ENCODE results near the gene CRYGN. TPM values are rescaled to one million over a fixed set of nuclear protein-coding genes. Genes with fewer than 3 reads are reported as not detected.
A peak's percentile ranks its signal among the peaks of the same experiment; 100 is the strongest.

CRYGN gene
- total RNA-seq, 2 experiments from 2014 or later = 0.25 TPM; not detected in 1

GRCh38 chr7:151455690-151456089 lies 15.7 kb upstream of the CRYGN start:
- Mint-ChIP-seq H3K36me3 (ENCODE audit: low read depth) (no peaks in the 10 kb centered on the region), H3K4me1 (peaks cover 4% of the 10 kb centered on the region), H3K27me3 (peaks cover 13% of the 10 kb centered on the region), H3K27ac (no peak overlapping the region), H3K4me3 (no peak overlapping the region), H3K9me3 (no peaks in the 10 kb centered on the region)
- no peak for DNase-seq
- CTCF ChIA-PET = interaction anchor here (0.9 kb wide), 1 partner anchor 87 kb away, joined by 3 read pairs; no protein-coding TSS in a partner anchor
- POLR2A ChIA-PET = no interaction called here

- H3K27me3 Mint-ChIP-seq = peaks cover 9% of the 10 kb centered on the region
- CTCF ChIA-PET = no interaction called here
- H3K4me1 Mint-ChIP-seq = peaks cover 4% of the 10 kb centered on the region
- H3K36me3 Mint-ChIP-seq (ENCODE audit: low read depth) = no peaks in the 10 kb centered on the region
- DNase-seq = no peak
- H3K9me3 Mint-ChIP-seq = no peaks in the 10 kb centered on the region
- H3K27ac Mint-ChIP-seq = no peak overlapping the region
- POLR2A ChIA-PET = no interaction called here
- H3K4me3 Mint-ChIP-seq = no peak overlapping the region
These were observed 15.1 kb upstream of the CRYGN start for GRCh38 chr7:151454932-151455530.

- ChIA-PET CTCF (no interaction called here), POLR2A (no interaction called here)
- Mint-ChIP-seq H3K9me3 (no peaks in the 10 kb centered on the region), H3K27me3 (peaks cover 6% of the 10 kb centered on the region), H3K4me3 (no peak overlapping the region), H3K27ac (no peak overlapping the region), H3K36me3 (ENCODE audit: low read depth) (no peaks in the 10 kb centered on the region), H3K4me1 (peaks cover 8% of the 10 kb centered on the region)
- no peak for DNase-seq
These were observed 14.4 kb upstream of the CRYGN start for GRCh38 chr7:151454305-151454704.

- CTCF ChIA-PET = no interaction called here
- POLR2A ChIA-PET = no interaction called here
- Mint-ChIP-seq H3K27ac (no peak overlapping the region), H3K9me3 (no peaks in the 10 kb centered on the region), H3K36me3 (ENCODE audit: low read depth) (no peaks in the 10 kb centered on the region), H3K4me3 (no peak overlapping the region), H3K27me3 (peaks cover 6% of the 10 kb centered on the region), H3K4me1 (peaks cover 12% of the 10 kb centered on the region)
- DNase-seq = no peak
These were observed 13.4 kb upstream of the CRYGN start for GRCh38 chr7:151453326-151453791.

GRCh38 chr7:151452680-151453325 lies 12.9 kb upstream of the CRYGN start:
- POLR2A ChIA-PET = no interaction called here
- Mint-ChIP-seq H3K36me3 (ENCODE audit: low read depth) (no peaks in the 10 kb centered on the region), H3K4me3 (no peak overlapping the region), H3K9me3 (no peaks in the 10 kb centered on the region), H3K27me3 (peaks cover 6% of the 10 kb centered on the region), H3K27ac (no peak overlapping the region), H3K4me1 (peaks cover 12% of the 10 kb centered on the region)
- DNase-seq = no peak
- CTCF ChIA-PET = interaction anchor here (0.5 kb wide), 1 partner anchor 9 kb away, joined by 3 read pairs; no protein-coding TSS in a partner anchor

- H3K27ac Mint-ChIP-seq = no peak overlapping the region
- CTCF ChIA-PET = interaction anchor here (1.0 to 3.9 kb wide), 2 partner anchors 83 to 308 kb away, joined by 3 to 26 read pairs; no protein-coding TSS in a partner anchor
These were observed 12.0 kb upstream of the CRYGN start for GRCh38 chr7:151451626-151452571.

GRCh38 chr7:151451156-151451555 lies 11.2 kb upstream of the CRYGN start:
- ChIA-PET POLR2A (no interaction called here), CTCF (interaction anchor here (0.7 to 3.9 kb wide), 5 partner anchors 14 to 334 kb away, joined by 3 to 26 read pairs (median 3); no protein-coding TSS in a partner anchor)
- no peak for DNase-seq
- H3K4me1 Mint-ChIP-seq = peaks cover 12% of the 10 kb centered on the region
- no peaks in the 10 kb centered on the region for H3K9me3 Mint-ChIP-seq
- no peak overlapping the region for H3K4me3 Mint-ChIP-seq
- peaks cover 6% of the 10 kb centered on the region for H3K27me3 Mint-ChIP-seq
- H3K36me3 Mint-ChIP-seq (ENCODE audit: low read depth) = no peaks in the 10 kb centered on the region
- H3K27ac Mint-ChIP-seq = no peak overlapping the region

More at GRCh38 chr7:151451626-151452571, 12.0 kb upstream of the CRYGN start:
- POLR2A ChIA-PET = no interaction called here
- Mint-ChIP-seq H3K9me3 (no peaks in the 10 kb centered on the region), H3K4me1 (peaks cover 10% of the 10 kb centered on the region), H3K36me3 (ENCODE audit: low read depth) (no peaks in the 10 kb centered on the region), H3K27me3 (peaks cover 6% of the 10 kb centered on the region), H3K4me3 (no peak overlapping the region)
- DNase-seq = no peak

GRCh38 chr7:151449990-151450389 lies 10.0 kb upstream of the CRYGN start:
- Mint-ChIP-seq H3K27me3 (peaks cover 11% of the 10 kb centered on the region), H3K9me3 (no peaks in the 10 kb centered on the region), H3K36me3 (ENCODE audit: low read depth) (no peaks in the 10 kb centered on the region), H3K4me3 (no peak overlapping the region), H3K27ac (no peak overlapping the region), H3K4me1 (peaks cover 12% of the 10 kb centered on the region)
- POLR2A ChIA-PET = no interaction called here
- no peak for DNase-seq
- CTCF ChIA-PET = interaction anchor here (2.3 to 3.9 kb wide), 4 partner anchors 81 to 183 kb away, joined by 10 to 26 read pairs (median 12); no protein-coding TSS in a partner anchor

- Mint-ChIP-seq H3K27ac (peak overlapping the region; percentile 79), H3K9me3 (no peaks in the 10 kb centered on the region), H3K36me3 (ENCODE audit: low read depth) (no peaks in the 10 kb centered on the region), H3K4me3 (peak overlapping the region; percentile 68), H3K27me3 (peaks cover 16% of the 10 kb centered on the region), H3K4me1 (peaks cover 12% of the 10 kb centered on the region)
- DNase-seq = peak; percentile 82
- ChIA-PET POLR2A (interaction anchor here (0.6 kb wide), 1 partner anchor 361 kb away, joined by 3 read pairs; no protein-coding TSS in a partner anchor), CTCF (interaction anchor here (0.8 to 3.9 kb wide), 24 partner anchors 8 to 319 kb away, joined by 3 to 26 read pairs (median 6); partner anchors contain the start of gene CRYGN)
These were observed 8.6 kb upstream of the CRYGN start for GRCh38 chr7:151448261-151449252.

- DNase-seq = no peak
- Mint-ChIP-seq H3K36me3 (ENCODE audit: low read depth) (no peaks in the 10 kb centered on the region), H3K27ac (no peak overlapping the region), H3K4me1 (peaks cover 14% of the 10 kb centered on the region), H3K9me3 (no peaks in the 10 kb centered on the region), H3K4me3 (peak overlapping the region; percentile 48), H3K27me3 (peaks cover 16% of the 10 kb centered on the region)
- POLR2A ChIA-PET = no interaction called here
- CTCF ChIA-PET = interaction anchor here (0.9 to 3.9 kb wide), 22 partner anchors 7 to 320 kb away, joined by 3 to 26 read pairs (median 6); partner anchors contain the start of gene CRYGN
These were observed 7.9 kb upstream of the CRYGN start for GRCh38 chr7:151447901-151448260.

- CTCF ChIA-PET = interaction anchor here (1.1 to 3.0 kb wide), 6 partner anchors 10 to 113 kb away, joined by 3 to 21 read pairs (median 6); no protein-coding TSS in a partner anchor
- POLR2A ChIA-PET = no interaction called here
- Mint-ChIP-seq H3K27ac (peak overlapping the region; percentile 25), H3K9me3 (no peaks in the 10 kb centered on the region), H3K27me3 (peaks cover 18% of the 10 kb centered on the region), H3K4me3 (no peak overlapping the region), H3K4me1 (peaks cover 17% of the 10 kb centered on the region), H3K36me3 (ENCODE audit: low read depth) (no peaks in the 10 kb centered on the region)
- DNase-seq = no peak
These were observed 7.4 kb upstream of the CRYGN start for GRCh38 chr7:151447312-151447711.
